Activated T-cell treated with anti-CD3 and anti-CD28 coated beads, Interleukin-2, amount 50 U/mL, for 4 hours (primary cell): ENCODE measurements around the gene SPATA31C1. TPM values are rescaled to one million over a fixed set of nuclear protein-coding genes. Genes with fewer than 3 reads are reported as not detected.
A peak's percentile ranks its signal among the peaks of the same experiment; 100 is the strongest.
"Not testable (repeated sequence)": the region's sequence is repeated elsewhere in the genome, so short reads cannot be mapped to it uniquely, and the experiment has no call there.

ENCODE experiments used
- ATAC-seq, 2 donors: fragments of 200-7000 bp; cut with Tn5 transposase; one replicate each; pipeline ENCODE4 v1.10.0; 2021
- DNase-seq: peaks from one replicate; pipeline ENCODE4 v3.0.0-alpha.2; 2020
- H3K27me3 Mint-ChIP-seq: one replicate; pipeline ENCODE4 v1.8.0; 2021; ENCODE audit warnings: low read depth, mixed read lengths
- H3K36me3 Mint-ChIP-seq: one replicate; pipeline ENCODE4 v1.8.0; 2022; ENCODE audit warnings: mixed read lengths; ENCODE audit not compliant: insufficient read depth
- H3K4me1 Mint-ChIP-seq: one replicate; pipeline ENCODE4 v1.8.0; 2021; ENCODE audit warnings: low read depth, mixed read lengths
- H3K4me3 Mint-ChIP-seq: one replicate; pipeline ENCODE4 v1.8.0; 2021; ENCODE audit warnings: mild to moderate bottlenecking, moderate library complexity, mixed read lengths
- H3K9me3 Mint-ChIP-seq: one replicate; pipeline ENCODE4 v1.8.0; 2021; ENCODE audit warnings: mixed read lengths
- total RNA-seq, 3 donors: library from RNA; stranded (reverse); gene quantifications; one replicate each; pipeline ENCODE4 v1.2.1, GENCODE V29; 2021

The SPATA31C1 gene
- total RNA-seq, 3 donors from 2014 or later = not detected

DNA sequence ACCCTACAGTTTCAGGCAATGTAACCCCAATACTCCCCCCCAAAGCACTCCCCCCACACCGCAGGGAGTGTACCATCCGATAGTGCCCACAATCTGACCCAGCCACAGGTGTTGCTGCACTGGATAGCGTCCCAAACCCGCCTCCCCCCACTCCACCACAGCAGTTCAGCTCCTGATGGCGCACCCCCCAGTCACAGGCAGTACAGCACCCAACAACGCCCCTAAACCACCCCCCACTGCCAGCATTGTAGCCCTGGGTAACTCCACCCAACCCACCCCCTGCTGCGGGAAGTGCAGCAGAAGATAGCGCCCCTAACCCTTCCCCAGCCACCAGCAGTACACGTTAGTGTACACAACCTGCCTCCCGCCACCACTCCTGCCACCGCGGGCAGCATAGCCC, 20.6 kb downstream of the SPATA31C1 start:
- H3K4me3 Mint-ChIP-seq, H3K4me1 Mint-ChIP-seq, ATAC-seq, DNase-seq, H3K9me3 Mint-ChIP-seq, H3K36me3 Mint-ChIP-seq: not testable (repeated sequence)
- H3K27me3 Mint-ChIP-seq = peaks cover 10% of the 10 kb centered on the region

DNA sequence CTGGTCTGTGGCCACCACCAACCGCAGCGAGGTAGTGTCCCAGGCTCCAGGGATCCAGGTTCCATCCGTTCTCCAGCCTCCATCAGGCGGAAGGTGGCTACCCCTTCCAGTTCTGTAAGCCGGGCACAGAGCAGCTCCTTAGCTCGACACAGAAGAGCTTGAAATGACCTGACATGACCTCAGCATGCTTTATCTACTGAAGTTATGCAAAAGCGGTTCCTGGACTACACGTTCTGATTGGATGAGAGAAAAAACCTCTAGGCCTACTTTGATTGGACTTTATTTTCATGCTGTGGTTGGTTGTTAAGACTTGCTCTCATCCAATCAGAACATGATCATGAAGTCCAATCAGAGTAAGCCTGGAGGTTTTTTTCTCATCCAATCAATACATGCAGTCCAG, 21.3 kb downstream of the SPATA31C1 start:
- ATAC-seq, H3K9me3 Mint-ChIP-seq, DNase-seq, H3K4me3 Mint-ChIP-seq, H3K36me3 Mint-ChIP-seq, H3K4me1 Mint-ChIP-seq: not testable (repeated sequence)
- H3K27me3 Mint-ChIP-seq = peaks cover 10% of the 10 kb centered on the region

DNA sequence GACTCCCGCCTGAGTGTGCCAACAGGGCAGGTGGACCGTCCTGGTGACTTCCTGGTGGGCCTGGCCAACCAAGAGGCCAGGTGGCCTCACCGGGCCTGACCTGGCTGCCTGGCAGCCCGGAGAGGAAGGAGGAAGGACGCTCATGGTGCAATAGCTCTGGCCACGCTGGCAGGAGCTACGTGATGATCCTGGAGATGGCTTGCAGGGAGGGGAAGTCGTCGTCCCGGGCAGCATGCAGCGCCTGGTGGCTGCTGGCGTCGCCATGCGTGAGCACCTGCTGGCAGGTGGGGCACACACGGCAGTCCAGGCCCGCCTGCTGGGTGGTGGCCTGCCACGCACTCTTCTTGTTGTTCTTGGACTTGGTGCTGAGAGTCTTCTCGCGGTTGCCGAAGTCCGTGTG, 26.3 kb downstream of the SPATA31C1 start:
- Mint-ChIP-seq H3K27me3 (peaks cover under 1% of the 10 kb centered on the region), H3K4me3 (no peak overlapping the region), H3K36me3 (no peaks in the 10 kb centered on the region), H3K9me3 (no peaks in the 10 kb centered on the region), H3K4me1 (no peaks in the 10 kb centered on the region)
- no peak for ATAC-seq
- DNase-seq = no peak

DNA sequence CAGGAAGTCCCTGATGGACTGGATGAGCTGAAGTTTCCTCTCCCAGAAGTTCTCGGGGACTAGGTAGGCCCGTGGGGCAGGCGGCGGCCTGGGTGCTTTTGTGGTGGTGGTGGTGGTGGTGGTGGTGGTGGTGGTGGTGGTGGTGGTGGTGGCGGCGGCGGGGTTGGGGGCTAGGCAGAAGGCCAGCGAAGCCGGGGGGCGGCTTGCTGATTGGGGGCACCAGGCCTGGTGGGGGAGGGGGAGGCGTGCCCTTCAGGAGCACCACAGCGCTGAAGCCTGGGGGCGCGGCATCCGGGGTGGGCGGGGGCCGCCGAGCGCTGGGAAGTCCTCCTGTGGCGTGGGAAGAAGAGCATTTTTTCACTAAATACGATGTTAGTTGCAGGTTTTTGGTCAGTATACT, 26.9 kb downstream of the SPATA31C1 start:
- DNase-seq = no peak
- H3K9me3 Mint-ChIP-seq = no peaks in the 10 kb centered on the region

DNA sequence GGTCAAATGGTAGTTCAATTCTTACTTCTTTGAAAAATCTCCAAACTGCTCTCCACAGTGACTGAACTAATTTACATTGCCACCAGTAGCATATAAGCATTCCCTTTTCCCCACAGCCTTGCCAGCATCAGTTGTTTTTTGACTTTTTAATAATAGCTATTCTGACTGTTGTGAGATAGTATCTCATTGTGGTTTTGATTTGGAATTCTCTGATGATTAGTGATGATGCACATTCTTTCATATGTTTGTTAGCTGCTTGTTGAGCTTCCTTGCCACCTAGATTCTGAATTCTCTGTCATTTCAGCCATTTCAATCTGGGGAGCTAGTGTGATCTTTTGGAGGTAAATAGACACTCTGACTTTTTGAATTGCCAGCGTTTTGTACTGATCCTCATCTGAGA, 32.5 kb downstream of the SPATA31C1 start:
- Mint-ChIP-seq H3K36me3 (no peaks in the 10 kb centered on the region), H3K4me3 (no peak overlapping the region), H3K27me3 (no peaks in the 10 kb centered on the region), H3K4me1 (peaks cover 4% of the 10 kb centered on the region), H3K9me3 (peaks cover 7% of the 10 kb centered on the region)
- DNase-seq (no peak), ATAC-seq (no peak)

More for the DNA sequence above, 26.9 kb downstream of the SPATA31C1 start:
- Mint-ChIP-seq H3K4me3 (no peak overlapping the region), H3K27me3 (no peaks in the 10 kb centered on the region), H3K36me3 (no peaks in the 10 kb centered on the region), H3K4me1 (no peaks in the 10 kb centered on the region)
- ATAC-seq = no peak

DNA sequence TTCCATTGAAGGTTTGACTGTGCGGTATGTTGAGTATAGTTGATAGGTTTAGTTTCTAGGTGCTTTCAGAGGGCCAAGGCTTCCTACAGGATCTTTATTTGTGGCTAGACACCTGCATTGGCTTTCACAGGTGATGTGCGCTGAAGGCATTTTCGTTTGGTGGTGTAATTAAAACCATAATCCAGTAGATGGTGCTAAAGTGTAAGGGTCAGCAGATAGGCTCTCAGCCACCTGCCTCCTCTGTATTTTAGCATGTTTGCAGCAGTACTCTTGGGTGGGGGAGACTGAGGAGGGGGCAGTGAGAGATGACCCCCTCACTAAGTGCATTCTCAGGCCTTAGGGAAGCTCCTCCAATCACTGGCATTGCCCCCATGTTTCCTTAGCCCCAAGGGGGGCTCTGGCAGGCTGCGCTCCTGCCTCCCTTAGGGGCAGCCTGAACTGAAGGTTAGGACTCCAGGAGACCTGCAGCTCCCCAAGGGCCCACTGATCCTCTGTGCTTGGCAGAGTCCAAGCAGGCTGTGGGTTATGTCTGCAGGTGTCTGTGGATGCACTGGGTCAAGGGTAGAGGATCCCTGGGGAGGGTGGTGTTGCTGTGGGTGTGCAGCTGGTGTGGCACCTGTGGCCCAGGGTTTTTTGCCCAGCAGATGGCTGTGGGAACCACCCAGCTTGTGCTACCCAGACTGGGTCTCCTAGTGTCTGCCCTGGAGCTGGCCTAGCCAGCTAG, 33.2 kb downstream of the SPATA31C1 start:
- Mint-ChIP-seq H3K4me3 (no peak overlapping the region), H3K4me1 (peaks cover 4% of the 10 kb centered on the region), H3K36me3 (no peaks in the 10 kb centered on the region), H3K27me3 (no peaks in the 10 kb centered on the region), H3K9me3 (peaks cover 7% of the 10 kb centered on the region)
- DNase-seq (no peak), ATAC-seq (no peak)

DNA sequence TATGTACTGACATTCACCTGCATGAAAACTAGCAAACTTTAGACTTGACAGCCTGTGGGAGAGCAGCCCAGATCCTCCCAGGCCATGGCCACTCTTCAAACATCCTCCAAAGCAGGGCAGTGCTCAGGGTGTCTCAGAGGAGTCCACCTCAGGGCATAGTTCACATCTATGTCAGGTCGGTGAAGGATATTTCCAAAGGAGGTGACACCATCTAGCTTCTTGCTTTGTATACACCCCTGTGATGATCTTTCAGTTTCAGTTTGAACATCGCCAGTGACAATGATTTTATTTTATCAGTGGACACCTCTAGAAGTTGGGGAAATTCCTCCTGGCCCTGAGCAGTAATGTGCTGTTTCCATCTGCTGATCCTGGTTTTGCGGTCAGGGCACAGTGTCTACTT, 36.5 kb downstream of the SPATA31C1 start:
- H3K4me1 Mint-ChIP-seq = peaks cover 4% of the 10 kb centered on the region
- DNase-seq = no peak
- H3K4me3 Mint-ChIP-seq = no peak overlapping the region
- H3K9me3 Mint-ChIP-seq = peaks cover 7% of the 10 kb centered on the region
- H3K27me3 Mint-ChIP-seq = peaks cover under 1% of the 10 kb centered on the region
- ATAC-seq = no peak
- H3K36me3 Mint-ChIP-seq = no peaks in the 10 kb centered on the region

DNA sequence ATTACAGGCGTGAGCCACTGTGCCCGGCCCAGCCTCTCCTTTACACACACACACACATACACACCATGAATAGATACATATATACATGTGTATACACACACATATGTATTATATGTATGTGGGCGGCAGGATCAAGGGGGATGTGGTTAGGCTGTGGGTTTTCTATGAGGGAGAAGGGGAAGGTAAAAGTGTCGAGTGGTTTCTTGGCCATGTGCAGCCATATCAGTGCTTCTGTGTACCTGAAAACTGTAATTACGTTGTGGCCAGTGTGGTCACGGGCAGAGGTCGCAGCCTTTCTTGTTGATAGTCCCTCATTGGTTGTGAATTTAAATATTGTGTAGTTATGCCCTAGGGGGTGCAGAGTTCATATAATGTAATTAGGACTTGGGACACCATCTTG, 40.1 kb downstream of the SPATA31C1 start:
- Mint-ChIP-seq H3K4me3 (no peak overlapping the region), H3K9me3 (no peaks in the 10 kb centered on the region), H3K27me3 (peaks cover 19% of the 10 kb centered on the region), H3K36me3 (no peaks in the 10 kb centered on the region), H3K4me1 (peaks cover 4% of the 10 kb centered on the region)
- DNase-seq (no peak), ATAC-seq (no peak)

DNA sequence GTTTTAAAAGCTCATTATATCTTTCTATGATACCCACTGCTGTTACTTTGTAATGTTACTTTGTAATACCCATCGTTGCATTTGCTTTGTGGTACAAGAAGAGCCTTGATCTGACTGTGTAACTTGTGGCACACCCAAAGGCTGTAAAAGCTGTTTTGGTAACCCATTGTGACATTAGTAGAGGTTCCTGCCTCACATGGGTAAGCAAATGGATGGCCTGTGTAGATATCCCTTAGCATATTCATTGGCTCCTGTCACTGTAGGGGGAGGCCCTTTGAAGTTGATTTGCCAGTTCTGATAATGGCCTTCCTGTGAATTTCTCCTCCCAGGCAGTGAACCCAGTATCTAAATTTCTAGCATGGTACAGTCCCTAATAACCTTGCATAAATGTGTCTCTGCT, 40.8 kb downstream of the SPATA31C1 start:
- Mint-ChIP-seq H3K4me3 (no peak overlapping the region), H3K27me3 (peaks cover 19% of the 10 kb centered on the region), H3K9me3 (no peaks in the 10 kb centered on the region), H3K36me3 (no peaks in the 10 kb centered on the region), H3K4me1 (peaks cover 4% of the 10 kb centered on the region)
- ATAC-seq (no peak), DNase-seq (no peak)

DNA sequence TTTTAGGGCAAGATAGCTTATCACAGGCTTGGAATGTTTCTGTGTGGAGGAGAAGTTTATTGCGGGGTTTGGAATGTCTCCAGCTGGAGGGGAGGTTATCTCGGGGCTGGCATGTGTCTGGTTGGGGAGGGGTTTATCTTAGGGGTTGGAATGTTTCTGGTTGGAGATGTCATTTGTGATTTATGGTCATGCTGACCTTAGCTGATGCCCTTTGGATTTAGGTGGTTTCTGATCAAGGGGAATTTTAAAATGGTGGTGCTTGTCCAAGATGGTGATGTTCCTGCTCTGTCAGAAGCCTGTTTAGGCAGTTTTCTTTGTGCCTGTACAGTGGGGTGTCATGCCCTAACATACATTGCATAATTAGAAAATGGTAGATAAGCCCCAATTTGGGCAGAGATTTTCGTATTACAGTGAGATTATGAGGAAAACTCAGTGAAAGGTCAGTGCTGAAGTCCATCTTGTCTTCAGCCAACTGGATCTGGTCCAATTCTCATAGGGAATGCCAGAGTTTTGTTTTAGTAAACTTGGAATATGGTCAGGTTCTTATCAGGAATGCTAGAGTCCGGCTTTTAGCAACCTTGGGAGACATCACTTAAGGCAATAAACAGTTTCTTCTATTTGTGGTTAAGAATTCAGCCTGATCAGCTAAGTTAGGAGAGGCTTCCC, 42.3 kb downstream of the SPATA31C1 start:
- Mint-ChIP-seq H3K9me3 (no peaks in the 10 kb centered on the region), H3K4me3 (no peak overlapping the region), H3K4me1 (no peaks in the 10 kb centered on the region), H3K27me3 (peaks cover 19% of the 10 kb centered on the region), H3K36me3 (no peaks in the 10 kb centered on the region)
- DNase-seq (no peak), ATAC-seq (no peak)

DNA sequence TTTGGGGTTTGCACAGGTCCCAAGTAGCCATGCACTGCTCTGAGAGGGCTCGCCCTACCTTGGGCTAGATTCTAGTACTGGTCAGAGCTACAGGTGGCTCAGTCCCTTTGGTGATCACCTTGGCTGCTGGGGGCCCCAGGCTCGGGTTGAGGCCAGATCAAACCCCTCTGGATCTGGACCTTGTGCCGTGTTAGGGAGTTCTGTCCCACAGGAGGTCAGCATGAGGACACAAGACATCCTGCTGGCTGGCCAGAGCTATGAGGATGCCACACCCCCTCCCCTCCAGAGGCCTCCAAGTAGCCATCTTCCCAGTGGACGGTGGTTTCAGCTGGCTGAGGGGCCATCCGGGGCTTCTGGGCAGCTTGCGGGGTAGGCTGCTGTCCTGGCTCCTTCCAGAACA, 46.0 kb downstream of the SPATA31C1 start:
- H3K36me3 Mint-ChIP-seq = peaks cover 13% of the 10 kb centered on the region
- ATAC-seq (no peak), DNase-seq (no peak)
- no peak overlapping the region for H3K4me3 Mint-ChIP-seq
- no peaks in the 10 kb centered on the region for H3K9me3 Mint-ChIP-seq
- peaks cover 19% of the 10 kb centered on the region for H3K27me3 Mint-ChIP-seq
- no peaks in the 10 kb centered on the region for H3K4me1 Mint-ChIP-seq

DNA sequence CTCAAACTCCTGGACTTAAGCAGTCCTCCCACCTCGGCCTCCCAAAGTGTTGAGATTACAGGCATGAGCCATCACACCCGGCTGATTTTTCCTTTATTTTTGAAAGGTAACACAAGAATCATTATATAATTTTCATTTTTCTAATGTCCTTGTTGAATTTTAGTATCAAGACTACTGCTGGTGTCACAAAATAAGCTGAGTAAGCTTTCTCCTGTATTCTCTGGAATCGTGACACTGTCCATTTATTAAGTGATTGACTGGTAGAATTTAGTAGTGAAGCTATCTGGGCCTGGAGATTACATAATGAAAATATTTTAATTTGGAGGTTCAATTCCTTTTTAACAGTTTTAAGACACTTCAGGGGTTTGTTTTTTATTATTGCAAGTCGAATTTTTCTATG, 47.1 kb downstream of the SPATA31C1 start:
- no peaks in the 10 kb centered on the region for H3K9me3 Mint-ChIP-seq
- ATAC-seq (no peak), DNase-seq (no peak)
- H3K4me1 Mint-ChIP-seq = no peaks in the 10 kb centered on the region
- H3K27me3 Mint-ChIP-seq = peaks cover 12% of the 10 kb centered on the region
- H3K4me3 Mint-ChIP-seq = no peak overlapping the region
- H3K36me3 Mint-ChIP-seq = peaks cover 15% of the 10 kb centered on the region

DNA sequence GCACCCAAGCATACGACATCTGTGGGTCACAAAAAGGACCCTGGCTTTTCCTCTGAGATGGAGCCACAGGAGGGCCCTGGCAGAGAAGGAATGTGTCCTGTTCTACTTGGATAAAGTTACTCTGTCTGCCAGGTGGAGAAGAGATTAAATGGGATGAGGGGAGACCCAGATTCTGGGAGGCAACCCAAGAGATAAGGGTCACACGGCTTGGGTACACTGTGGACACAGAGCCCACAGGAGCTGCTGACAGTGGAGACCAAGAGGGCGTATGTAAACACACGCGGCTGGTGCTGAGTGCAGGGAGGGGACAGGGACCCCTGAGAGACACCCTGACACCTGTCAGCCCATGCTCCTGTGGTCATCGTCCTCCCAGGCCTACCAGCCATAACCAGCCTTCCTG, 50.4 kb downstream of the SPATA31C1 start:
- Mint-ChIP-seq H3K9me3 (no peaks in the 10 kb centered on the region), H3K36me3 (peaks cover 24% of the 10 kb centered on the region), H3K27me3 (no peaks in the 10 kb centered on the region), H3K4me3 (no peak overlapping the region), H3K4me1 (peaks cover 10% of the 10 kb centered on the region)
- DNase-seq (no peak), ATAC-seq (no peak)

DNA sequence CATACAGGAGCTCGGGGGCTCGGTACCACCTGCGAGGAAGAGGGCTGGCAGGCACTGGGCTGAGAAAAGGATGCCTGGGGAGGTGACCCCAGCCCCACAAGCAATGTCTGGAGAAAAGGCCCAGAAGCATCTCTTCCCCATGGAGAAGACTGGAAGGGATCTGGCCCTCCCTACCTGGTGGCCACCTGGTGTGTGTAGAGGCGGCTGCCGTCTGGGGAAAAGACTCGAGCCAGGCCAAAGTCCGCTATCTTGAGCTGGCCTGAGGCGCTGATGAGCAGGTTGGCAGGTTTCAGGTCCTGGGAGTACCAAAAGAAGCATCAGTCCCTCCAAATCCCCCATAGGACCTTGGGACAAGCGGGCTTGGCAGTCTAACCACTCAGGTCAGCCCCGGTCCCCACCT, 52.8 kb downstream of the SPATA31C1 start:
- H3K4me1 Mint-ChIP-seq = peaks cover 28% of the 10 kb centered on the region
- no peaks in the 10 kb centered on the region for H3K27me3 Mint-ChIP-seq
- DNase-seq (no peak), ATAC-seq (no peak)
- no peak overlapping the region for H3K4me3 Mint-ChIP-seq
- H3K36me3 Mint-ChIP-seq = peaks cover 24% of the 10 kb centered on the region
- H3K9me3 Mint-ChIP-seq = no peaks in the 10 kb centered on the region

DNA sequence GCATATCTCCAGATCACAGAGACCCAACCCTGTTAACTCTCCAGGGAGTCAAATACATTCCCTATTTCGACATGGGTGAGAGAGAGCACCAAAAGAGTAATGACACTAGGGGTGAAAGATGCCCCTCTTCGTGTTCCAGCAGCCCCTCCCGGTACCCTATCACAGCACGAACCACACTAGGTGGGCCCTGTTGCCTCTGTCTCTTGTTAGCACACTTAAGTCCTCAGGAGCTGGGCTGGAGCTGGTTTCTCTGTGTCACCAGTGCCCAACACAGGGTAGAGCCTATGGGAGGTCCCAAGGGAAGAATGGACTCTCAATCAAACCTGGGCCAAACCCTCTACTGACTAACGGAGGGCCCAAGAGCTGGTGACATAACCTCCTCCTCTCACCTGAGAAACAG, 55.4 kb downstream of the SPATA31C1 start:
- Mint-ChIP-seq H3K4me3 (peak overlapping the region; percentile 91), H3K27me3 (no peaks in the 10 kb centered on the region), H3K4me1 (peaks cover 28% of the 10 kb centered on the region), H3K36me3 (peaks cover 14% of the 10 kb centered on the region), H3K9me3 (no peaks in the 10 kb centered on the region)
- no peak for DNase-seq
- ATAC-seq = no peak
